H1 (cell line): ENCODE measurements around the gene MYO5A.

ENCODE experiments used
- CHD1 ChIP-seq: IDR thresholded peaks from 2 replicates; pipeline ENCODE4 v1.6.1; 2012; ENCODE audit warnings: low read depth, low read length, improper control_type of control experiment
- EP300 ChIP-seq, 2 experiments: IDR thresholded peaks; 1 replicate in 1 of 2; 2 replicates in 1 of 2; pipeline ENCODE4 v1.6.1; 2011 to 2012; ENCODE audit warnings: low read depth in 2 of 2, low read length in 2 of 2, mild to moderate bottlenecking in 2 of 2, borderline replicate concordance in 1 of 2, inconsistent platforms in 1 of 2, moderate library complexity in 1 of 2
- EZH2 ChIP-seq: fragments of 200-600 bp; sonication (generic); IDR thresholded peaks from 2 replicates; pipeline ENCODE4 v1.7.1; 2012; ENCODE audit warnings: low read depth, mild to moderate bottlenecking, moderate library complexity, low read length, inconsistent platforms; ENCODE audit not compliant: severe bottlenecking
- GTF2F1 ChIP-seq: IDR thresholded peaks from 2 replicates; pipeline ENCODE4 v1.6.1; 2012; ENCODE audit warnings: low read depth, low read length, improper control_type of control experiment, borderline replicate concordance
- HDAC6 ChIP-seq: IDR thresholded peaks from one replicate; pipeline ENCODE4 v1.7.1; 2012; ENCODE audit warnings: low read depth, mild to moderate bottlenecking, inconsistent platforms, low read length, moderate library complexity
- KDM5A ChIP-seq: fragments of 200-600 bp; IDR thresholded peaks from 2 replicates; pipeline ENCODE4 v1.7.1; 2012; ENCODE audit warnings: mild to moderate bottlenecking, low read length, inconsistent platforms, mixed read lengths
- POLR2A ChIP-seq, 2 experiments: IDR thresholded peaks; 1 replicate in 1 of 2; 2 replicates in 1 of 2; pipeline ENCODE4 v1.6.1; 2011; ENCODE audit warnings: low read depth in 2 of 2, low read length in 2 of 2, mild to moderate bottlenecking in 2 of 2; ENCODE audit errors: control extremely low read depth in 1 of 2
- POLR2AphosphoS5 ChIP-seq: IDR thresholded peaks from 2 replicates; pipeline ENCODE4 v1.6.1; 2011; ENCODE audit warnings: low read depth, low read length
- RFX5 ChIP-seq: IDR thresholded peaks from 2 replicates; pipeline ENCODE4 v1.6.1; 2011; ENCODE audit warnings: low read depth, low read length, improper control_type of control experiment, borderline replicate concordance
- SIN3A ChIP-seq, 2 experiments: IDR thresholded peaks in 1 of 2; conservative IDR thresholded peaks in 1 of 2; 2 replicates each; pipeline ENCODE4 v1.6.1; 2011 to 2012; ENCODE audit warnings: low read length in 2 of 2, improper control_type of control experiment in 1 of 2, low read depth in 1 of 2, mild to moderate bottlenecking in 1 of 2
- SRF ChIP-seq: IDR thresholded peaks from 2 replicates; pipeline ENCODE4 v1.6.1; 2011; ENCODE audit warnings: mild to moderate bottlenecking, low read depth, low read length, moderate library complexity
- ZNF274 ChIP-seq: IDR thresholded peaks from 2 replicates; pipeline ENCODE4 v1.7.0; 2012; ENCODE audit warnings: low read length, borderline replicate concordance; ENCODE audit errors: extremely low read depth
- TF ChIP-seq, protein P1 (sequence below), 3 experiments: IDR thresholded peaks; 1 replicate in 2 of 3; 2 replicates in 1 of 3; pipeline versions ENCODE4 v1.5.1 to v1.6.1; 2011; ENCODE audit warnings: low read length in 3 of 3, mild to moderate bottlenecking in 3 of 3, inconsistent platforms in 2 of 3, low read depth in 1 of 3, moderate library complexity in 1 of 3; ENCODE audit not compliant: insufficient read depth in 1 of 3; ENCODE audit errors: control extremely low read depth in 1 of 3
- TF ChIP-seq, protein P2 (sequence below): IDR thresholded peaks from 2 replicates; pipeline ENCODE4 v1.6.1; 2012; ENCODE audit warnings: inconsistent platforms

- TF ChIP-seq GTF2F1: no peak
- TF ChIP-seq, protein P1, sequence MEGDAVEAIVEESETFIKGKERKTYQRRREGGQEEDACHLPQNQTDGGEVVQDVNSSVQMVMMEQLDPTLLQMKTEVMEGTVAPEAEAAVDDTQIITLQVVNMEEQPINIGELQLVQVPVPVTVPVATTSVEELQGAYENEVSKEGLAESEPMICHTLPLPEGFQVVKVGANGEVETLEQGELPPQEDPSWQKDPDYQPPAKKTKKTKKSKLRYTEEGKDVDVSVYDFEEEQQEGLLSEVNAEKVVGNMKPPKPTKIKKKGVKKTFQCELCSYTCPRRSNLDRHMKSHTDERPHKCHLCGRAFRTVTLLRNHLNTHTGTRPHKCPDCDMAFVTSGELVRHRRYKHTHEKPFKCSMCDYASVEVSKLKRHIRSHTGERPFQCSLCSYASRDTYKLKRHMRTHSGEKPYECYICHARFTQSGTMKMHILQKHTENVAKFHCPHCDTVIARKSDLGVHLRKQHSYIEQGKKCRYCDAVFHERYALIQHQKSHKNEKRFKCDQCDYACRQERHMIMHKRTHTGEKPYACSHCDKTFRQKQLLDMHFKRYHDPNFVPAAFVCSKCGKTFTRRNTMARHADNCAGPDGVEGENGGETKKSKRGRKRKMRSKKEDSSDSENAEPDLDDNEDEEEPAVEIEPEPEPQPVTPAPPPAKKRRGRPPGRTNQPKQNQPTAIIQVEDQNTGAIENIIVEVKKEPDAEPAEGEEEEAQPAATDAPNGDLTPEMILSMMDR (IDR thresholded peaks at IDR 0.05; ENCODE audit: control extremely low read depth in 1 of 3, insufficient read depth in 1 of 3, low read depth in 1 of 3, low read length in 3 of 3): no peak
- TF ChIP-seq POLR2A (IDR thresholded peaks at IDR 0.05; ENCODE audit: control extremely low read depth in 1 of 2, low read depth in 2 of 2, low read length in 2 of 2): no peak
- TF ChIP-seq HDAC6: no peak
- TF ChIP-seq SIN3A (conservative IDR thresholded peaks at IDR 0.05 in 1 of 2, IDR thresholded peaks at IDR 0.05 in 1 of 2; ENCODE audit: low read depth in 1 of 2, low read length in 2 of 2): no peak
- no peak for TF ChIP-seq SRF
- no peak for TF ChIP-seq CHD1
- TF ChIP-seq, protein P2, sequence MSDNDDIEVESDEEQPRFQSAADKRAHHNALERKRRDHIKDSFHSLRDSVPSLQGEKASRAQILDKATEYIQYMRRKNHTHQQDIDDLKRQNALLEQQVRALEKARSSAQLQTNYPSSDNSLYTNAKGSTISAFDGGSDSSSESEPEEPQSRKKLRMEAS: no peak
- no peak for TF ChIP-seq EP300 (IDR thresholded peaks at IDR 0.05; ENCODE audit: borderline replicate concordance in 1 of 2, low read depth in 2 of 2, low read length in 2 of 2)
- TF ChIP-seq KDM5A: no peak
- TF ChIP-seq EZH2: no peak
- TF ChIP-seq ZNF274: no peak
- TF ChIP-seq POLR2AphosphoS5: no peak
- no peak for TF ChIP-seq RFX5
Measured at GRCh38 chr15:52261026-52261425, 267.7 kb downstream of the MYO5A start.
